Daoy (cell line): ENCODE data around the gene TMBIM6. TPM values are rescaled to one million over a fixed set of nuclear protein-coding genes. Genes with fewer than 3 reads are reported as not detected.
A peak's percentile ranks its signal among the peaks of the same experiment; 100 is the strongest.
"Not testable (repeated sequence)": the region's sequence is repeated elsewhere in the genome, so short reads cannot be mapped to it uniquely, and the experiment has no call there.

Source experiments
- DNase-seq: peaks from one replicate; pipeline ENCODE4 v3.0.0-alpha.2; 2015; ENCODE audit warnings: low read depth
- total RNA-seq: library from RNA; depleted of rRNA; stranded (reverse); fragments of >200 nt; shearing (Covaris generic); gene quantifications from 2 replicates; pipeline ENCODE4 v1.2.3, GENCODE V29; 2014; rRNA removed

Gene TMBIM6
- total RNA-seq: 379 and 454 TPM in 2 replicates

DNA sequence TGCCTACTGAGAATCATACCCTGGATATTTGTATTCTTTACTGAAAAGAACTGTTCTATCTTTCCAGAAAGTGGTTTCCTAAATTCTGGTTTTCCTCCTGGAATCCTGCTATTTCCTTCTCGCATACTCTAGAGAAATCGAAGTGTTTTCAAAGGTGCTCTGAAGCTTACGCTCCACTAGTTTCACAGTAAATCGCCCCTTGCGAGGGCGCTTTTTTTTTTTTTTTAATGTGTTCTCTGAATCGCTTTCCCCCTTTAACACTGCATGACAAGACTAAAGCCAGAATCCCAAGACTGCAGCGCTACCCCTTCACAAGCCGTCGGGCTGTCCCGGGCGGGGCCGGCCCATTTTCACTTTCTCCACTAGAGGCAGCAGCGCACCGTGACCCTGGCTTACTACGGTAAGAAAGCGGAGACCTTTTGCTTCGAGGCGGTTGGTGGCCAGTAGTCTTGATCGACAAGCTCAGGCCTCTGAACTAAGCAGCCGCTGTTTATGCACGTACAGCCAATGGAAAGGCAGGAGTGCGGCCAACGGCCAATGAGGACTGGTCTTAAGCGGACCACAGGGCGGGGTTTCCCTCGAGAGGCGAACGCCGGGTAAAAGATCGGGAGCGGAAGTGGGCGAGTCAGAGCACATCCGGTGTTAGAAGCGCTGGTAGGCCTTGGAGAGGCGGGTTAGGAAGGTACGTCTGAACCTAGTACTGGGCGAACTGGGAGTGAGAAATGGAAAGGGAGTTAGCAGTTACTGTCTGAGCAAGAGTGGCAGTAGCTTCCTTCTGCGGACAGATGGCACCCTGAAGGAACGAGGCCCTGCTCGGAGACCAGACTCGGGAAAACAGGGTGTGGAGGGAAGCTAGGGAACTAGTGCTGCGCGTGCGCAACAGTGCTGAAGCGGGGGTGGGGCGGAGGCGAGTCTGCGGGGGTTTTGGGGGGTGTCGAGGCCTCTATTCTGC lies at the start of gene TMBIM6:
TMBIM6 (plus strand) TSS at position 628 of the 952 bp plus-strand sequence. CDS start 10,937 bp downstream, outside the sequence.
- peak; percentile 100 for DNase-seq

- no peak for DNase-seq
These were observed 48.5 kb upstream of the TMBIM6 start for GRCh38 chr12:49692851-49693250.

DNA sequence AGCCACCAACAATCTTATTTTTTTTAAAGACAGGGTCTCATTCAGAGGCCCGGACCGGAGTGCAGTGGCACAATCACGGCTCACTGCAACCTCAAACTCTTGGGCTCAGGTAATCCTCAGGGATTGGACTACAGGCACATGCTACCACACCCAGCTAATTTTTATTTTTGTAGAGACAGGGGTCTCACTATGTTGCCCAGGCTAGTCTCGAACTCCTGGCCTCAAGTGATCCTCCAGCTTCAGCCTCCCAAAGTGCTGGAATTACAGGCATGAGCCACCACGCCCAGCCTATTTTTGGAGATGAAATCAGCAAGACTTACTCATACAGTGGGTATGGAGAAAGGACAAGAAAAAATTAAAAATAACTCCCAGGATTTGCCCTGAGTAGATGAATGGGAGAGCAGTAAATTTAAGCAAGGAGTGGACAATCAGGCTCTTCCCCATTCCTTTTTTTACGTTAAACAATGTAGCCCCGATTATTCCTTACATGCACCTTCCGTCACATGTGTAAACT lies 47.4 kb upstream of the TMBIM6 start:
- no peak for DNase-seq

- no peak for DNase-seq
These were observed 44.6 kb upstream of the TMBIM6 start for GRCh38 chr12:49696723-49697122.

- no peak for DNase-seq
These were observed 43.5 kb upstream of the TMBIM6 start for GRCh38 chr12:49697808-49698207.

GRCh38 chr12:49698619-49699545 lies 42.5 kb upstream of the TMBIM6 start:
- peak; percentile 84 for DNase-seq

DNA sequence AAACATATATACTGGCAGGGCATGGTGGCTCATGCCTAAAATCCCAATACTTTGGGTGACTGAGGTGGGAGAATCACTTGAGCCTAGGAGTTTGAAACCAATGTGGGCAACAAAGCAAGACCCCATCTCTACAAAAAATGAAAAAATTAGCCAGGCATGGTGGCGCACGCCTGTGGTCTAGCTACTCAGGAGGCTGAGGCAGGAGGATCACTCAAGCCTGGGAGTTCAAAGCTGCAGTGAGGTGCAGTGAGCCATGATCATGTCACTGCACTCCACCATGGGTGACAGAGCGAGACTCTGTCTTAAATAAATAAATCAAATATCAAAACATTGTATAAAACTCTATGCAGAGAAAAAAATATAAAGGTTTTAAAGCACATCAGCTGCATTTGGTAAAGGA lies 39.3 kb upstream of the TMBIM6 start:
- peak; percentile 19 for DNase-seq

DNA sequence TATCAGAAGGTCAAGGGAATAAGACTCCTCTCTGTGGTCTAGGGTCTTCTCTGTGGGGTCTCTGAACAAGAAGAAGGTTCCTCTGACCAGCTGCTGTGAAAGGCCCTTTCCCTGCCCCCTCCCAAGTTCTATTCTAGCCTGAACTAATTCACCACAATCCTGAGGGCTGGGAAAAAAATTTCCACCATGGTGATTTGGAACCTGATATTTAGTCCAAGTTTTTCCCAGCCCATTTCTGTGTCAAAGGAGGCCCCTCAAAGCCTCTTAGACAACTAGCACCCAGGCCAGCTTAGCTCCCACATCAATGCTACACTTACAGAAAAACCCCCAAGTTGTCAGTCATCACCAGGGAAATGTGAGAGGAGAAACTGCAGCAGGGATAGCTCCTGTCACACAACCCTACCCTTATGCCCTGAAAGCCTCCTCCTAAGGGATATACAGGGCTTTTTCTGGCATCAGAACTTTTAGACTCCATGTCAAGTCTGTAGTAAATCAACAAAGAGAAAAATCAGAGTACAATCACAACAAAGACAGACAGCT lies 38.6 kb upstream of the TMBIM6 start:
- DNase-seq: peak; percentile 59

GRCh38 chr12:49703647-49704137 lies 37.7 kb upstream of the TMBIM6 start:
- DNase-seq: peak; percentile 93

- peak; percentile 96 for DNase-seq
These were observed 35.8 kb upstream of the TMBIM6 start for GRCh38 chr12:49705479-49706134.

GRCh38 chr12:49706351-49707127 lies 34.8 kb upstream of the TMBIM6 start:
- peak; percentile 68 for DNase-seq

- DNase-seq: peak; percentile 98
These were observed 34.1 kb upstream of the TMBIM6 start, which contains the start of gene FMNL3 for GRCh38 chr12:49707128-49707811. FMNL3 (minus strand) TSS chr12:49707405; CDS start chr12:49707180, 225 bp downstream.

- no peak for DNase-seq
These were observed 33.6 kb upstream of the TMBIM6 start for GRCh38 chr12:49707812-49708147.

- no peak for DNase-seq
These were observed 32.5 kb upstream of the TMBIM6 start for GRCh38 chr12:49708851-49709250.

GRCh38 chr12:49713952-49714351 lies 27.4 kb upstream of the TMBIM6 start:
- DNase-seq: not testable (repeated sequence)

- no peak for DNase-seq
These were observed 24.8 kb upstream of the TMBIM6 start for GRCh38 chr12:49716553-49716952.

DNA sequence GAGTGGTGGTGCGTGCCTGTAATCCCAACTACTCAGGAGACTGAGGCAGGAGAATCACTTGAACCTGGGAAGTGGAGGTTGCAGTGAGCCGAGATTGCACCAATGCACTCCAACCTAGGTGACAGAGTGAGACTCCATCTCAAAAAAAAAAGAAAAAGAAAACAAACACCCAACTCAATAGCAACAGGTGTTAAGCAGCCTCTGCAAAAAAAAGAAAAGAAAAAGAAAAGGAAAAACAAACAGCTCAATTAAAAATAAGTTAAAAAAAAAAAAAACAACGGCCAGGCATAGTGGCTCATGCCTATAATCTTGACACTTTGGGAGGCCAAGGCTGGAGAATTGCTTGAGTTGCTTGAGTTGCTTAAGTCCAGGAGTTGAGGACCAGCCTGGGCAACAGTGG lies 23.6 kb upstream of the TMBIM6 start:
- not testable (repeated sequence) for DNase-seq

- DNase-seq: no peak
These were observed 21.1 kb upstream of the TMBIM6 start for GRCh38 chr12:49720214-49720613.

GRCh38 chr12:49721355-49721754 lies 20.0 kb upstream of the TMBIM6 start:
- DNase-seq: not testable (repeated sequence)

DNA sequence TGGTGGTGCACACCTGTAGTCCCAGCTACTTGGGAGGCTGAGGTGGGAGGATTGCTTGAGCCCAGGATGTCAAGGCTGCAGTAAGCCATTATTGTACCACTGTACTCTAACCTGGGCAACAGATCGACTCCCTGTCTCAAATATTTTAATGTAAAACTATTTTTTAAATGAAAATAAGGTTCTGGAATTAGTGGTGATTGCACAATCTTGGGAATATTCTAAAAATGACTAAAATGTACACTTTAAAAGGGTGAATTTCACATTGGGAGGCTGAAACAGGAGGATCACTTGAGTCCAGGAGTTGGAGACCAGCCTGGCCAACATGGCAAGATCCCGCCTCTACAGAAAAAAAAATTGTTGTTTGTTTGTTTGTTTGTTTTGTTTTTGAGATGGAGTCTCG lies 12.9 kb upstream of the TMBIM6 start:
- no peak for DNase-seq
